HepG2 (cell line): ENCODE measurements around the gene HOXA9.

Experiments used
- NR3C1 ChIP-seq: sonication (generic); formaldehyde crosslinking; IDR thresholded peaks from 2 replicates; pipeline ENCODE4 v1.4.0; 2020; ENCODE audit warnings: missing genetic modification reagents
- SALL2 ChIP-seq: sonication (generic); formaldehyde crosslinking; IDR thresholded peaks from 2 replicates; pipeline ENCODE4 v1.8.1; 2023; ENCODE audit warnings: mild to moderate bottlenecking, missing genetic modification reagents, inconsistent platforms
- ZNF318 ChIP-seq: sonication (generic); formaldehyde crosslinking; IDR thresholded peaks from 2 replicates; pipeline ENCODE4 v1.4.0; 2020; ENCODE audit warnings: mild to moderate bottlenecking, missing genetic modification reagents
- ZNF572 ChIP-seq: sonication (generic); formaldehyde crosslinking; IDR thresholded peaks from 2 replicates; pipeline ENCODE4 v1.5.1; 2020; ENCODE audit warnings: mild to moderate bottlenecking, missing genetic modification reagents
- ZZZ3 ChIP-seq: sonication (generic); formaldehyde crosslinking; IDR thresholded peaks from 2 replicates; pipeline ENCODE4 v1.4.0; 2020; ENCODE audit warnings: missing genetic modification reagents, mild to moderate bottlenecking, borderline replicate concordance
- TF ChIP-seq, protein P1 (sequence below): sonication (generic); formaldehyde crosslinking; IDR thresholded peaks from 2 replicates; pipeline ENCODE4 v1.5.0; 2020; ENCODE audit warnings: missing genetic modification reagents
- TF ChIP-seq, protein P2 (sequence below): sonication (generic); formaldehyde crosslinking; IDR thresholded peaks from 2 replicates; pipeline ENCODE4 v1.5.0; 2020; ENCODE audit warnings: mild to moderate bottlenecking, missing genetic modification reagents, moderate library complexity

- TF ChIP-seq ZNF318 (CRISPR knock-in tag) (no peak), SALL2 (no peak), ZZZ3 (no peak), ZNF572 (CRISPR knock-in tag) (no peak), NR3C1 (CRISPR knock-in tag) (no peak)
- TF ChIP-seq, protein P1, sequence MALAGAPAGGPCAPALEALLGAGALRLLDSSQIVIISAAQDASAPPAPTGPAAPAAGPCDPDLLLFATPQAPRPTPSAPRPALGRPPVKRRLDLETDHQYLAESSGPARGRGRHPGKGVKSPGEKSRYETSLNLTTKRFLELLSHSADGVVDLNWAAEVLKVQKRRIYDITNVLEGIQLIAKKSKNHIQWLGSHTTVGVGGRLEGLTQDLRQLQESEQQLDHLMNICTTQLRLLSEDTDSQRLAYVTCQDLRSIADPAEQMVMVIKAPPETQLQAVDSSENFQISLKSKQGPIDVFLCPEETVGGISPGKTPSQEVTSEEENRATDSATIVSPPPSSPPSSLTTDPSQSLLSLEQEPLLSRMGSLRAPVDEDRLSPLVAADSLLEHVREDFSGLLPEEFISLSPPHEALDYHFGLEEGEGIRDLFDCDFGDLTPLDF = no peak
- TF ChIP-seq, protein P2, sequence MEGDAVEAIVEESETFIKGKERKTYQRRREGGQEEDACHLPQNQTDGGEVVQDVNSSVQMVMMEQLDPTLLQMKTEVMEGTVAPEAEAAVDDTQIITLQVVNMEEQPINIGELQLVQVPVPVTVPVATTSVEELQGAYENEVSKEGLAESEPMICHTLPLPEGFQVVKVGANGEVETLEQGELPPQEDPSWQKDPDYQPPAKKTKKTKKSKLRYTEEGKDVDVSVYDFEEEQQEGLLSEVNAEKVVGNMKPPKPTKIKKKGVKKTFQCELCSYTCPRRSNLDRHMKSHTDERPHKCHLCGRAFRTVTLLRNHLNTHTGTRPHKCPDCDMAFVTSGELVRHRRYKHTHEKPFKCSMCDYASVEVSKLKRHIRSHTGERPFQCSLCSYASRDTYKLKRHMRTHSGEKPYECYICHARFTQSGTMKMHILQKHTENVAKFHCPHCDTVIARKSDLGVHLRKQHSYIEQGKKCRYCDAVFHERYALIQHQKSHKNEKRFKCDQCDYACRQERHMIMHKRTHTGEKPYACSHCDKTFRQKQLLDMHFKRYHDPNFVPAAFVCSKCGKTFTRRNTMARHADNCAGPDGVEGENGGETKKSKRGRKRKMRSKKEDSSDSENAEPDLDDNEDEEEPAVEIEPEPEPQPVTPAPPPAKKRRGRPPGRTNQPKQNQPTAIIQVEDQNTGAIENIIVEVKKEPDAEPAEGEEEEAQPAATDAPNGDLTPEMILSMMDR = no peak
Observed at GRCh38 chr7:27200761-27201579, 35.6 kb upstream of the HOXA9 start.
